ENCODE data around the gene TMEM51.

Gene TMEM51

DNA sequence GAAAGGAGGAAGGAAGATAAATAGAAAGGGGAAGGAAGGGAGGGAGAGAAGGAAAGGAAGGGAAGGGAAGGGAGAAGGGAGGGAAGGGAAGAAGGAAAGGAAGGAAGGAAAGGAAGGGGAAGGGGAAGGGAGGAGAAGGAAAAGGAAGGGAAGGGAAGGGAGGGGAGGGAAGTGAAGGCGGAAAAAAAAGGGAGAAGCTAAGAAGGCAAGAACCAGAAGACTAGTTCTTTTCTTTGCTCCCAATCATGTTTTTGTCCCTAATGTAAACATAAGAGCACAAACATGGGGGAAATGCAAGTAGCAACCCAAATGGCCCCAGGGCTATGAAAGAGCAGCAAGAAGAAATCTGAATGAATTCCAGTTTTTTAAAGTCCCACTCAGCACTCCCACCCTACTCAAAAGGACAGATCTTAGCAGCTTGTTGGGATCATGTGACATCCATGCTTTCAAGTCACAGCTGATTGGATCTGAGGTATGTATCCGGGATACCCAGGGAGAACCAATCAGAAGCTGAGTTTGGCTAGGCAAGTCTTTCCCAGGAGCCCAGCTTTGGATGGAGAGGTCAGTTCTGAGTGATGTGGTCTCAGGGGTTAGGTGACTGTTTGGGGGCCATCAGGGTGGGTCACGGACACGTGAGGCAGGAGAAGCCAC, 69.2 kb downstream of the TMEM51 start:
- DNase-seq = no peak

- DNase-seq = no peak
These were observed 70.8 kb downstream of the TMEM51 start for GRCh38 chr1:15224259-15224869.

DNA sequence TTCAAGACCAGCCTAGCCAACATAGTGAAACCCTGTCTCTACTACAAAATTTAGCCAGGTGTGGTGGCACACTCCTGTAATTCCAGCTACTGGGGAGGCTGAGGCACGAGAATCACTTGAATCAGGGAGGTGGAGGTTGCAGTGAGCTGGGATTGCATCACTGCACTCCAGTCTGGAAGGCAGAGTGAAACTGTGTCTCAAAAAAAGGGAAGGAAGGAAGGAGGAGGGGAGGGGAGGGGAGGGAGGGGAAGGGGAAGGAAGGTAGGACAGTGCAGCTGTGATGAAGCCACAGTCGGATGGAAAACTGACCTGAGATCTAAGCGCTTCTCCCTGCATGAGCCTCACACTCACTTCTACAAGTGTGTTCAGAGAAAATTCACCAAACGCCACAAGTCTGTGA, 71.4 kb downstream of the TMEM51 start:
- DNase-seq = no peak

DNA sequence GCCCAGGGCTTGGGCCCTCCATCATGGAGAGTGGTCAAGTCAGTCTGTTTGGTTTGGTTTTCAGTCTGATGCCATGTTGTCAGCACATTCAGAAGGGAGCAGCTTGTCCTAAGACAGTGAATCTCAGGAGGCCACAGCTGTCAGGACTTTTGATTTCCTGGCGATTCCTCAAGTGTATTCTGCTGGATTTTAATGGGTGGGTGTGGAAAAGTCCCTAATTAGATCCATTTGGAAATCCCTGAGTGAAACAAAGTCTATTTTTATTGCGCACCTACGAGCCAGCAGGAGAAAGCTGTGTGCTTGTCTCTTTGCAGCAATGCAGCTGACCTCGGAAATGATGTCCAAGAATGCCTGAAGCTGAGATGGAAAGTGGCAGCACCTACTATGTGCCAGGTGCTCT, 71.9 kb downstream of the TMEM51 start:
- DNase-seq = no peak

DNA sequence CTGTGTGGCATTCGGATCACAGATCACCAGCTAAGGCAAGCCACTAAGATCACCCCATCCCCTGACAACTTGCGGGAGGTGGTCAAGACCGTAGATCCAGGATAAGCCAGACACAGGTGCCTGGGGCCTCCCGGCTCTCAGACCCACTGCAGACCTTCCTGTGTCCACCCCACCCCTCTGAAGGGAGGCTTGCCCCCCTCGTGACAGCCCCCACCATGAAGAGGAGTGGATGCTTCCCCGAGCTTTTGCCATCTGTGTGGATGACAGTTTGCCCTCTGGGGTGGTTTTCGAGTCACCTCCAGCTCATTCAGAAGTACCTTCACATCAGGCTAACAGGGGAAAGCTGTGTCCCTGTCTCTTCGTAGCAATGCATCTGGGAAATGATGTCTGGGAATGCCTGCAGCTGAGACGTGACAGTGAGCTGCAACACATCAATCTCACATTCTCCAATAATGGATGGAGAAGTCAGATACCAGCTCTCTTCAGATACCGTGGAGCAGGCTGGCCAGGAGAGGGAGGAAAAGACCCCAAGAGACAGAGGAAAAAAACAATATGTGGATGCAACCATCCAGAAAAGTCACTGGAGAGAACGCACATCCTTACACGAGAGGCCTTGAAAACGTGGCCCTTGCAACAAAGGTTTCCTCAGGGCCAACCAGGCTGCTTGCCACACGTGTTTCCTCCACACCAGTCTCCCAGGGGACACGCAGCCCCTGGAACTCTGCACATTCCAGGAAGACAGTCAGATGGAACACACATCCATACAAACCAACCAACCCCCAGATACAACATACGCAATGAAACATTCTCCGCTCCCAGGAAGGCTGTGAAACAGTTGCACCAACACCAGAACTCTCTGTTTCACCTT, 73.1 kb downstream of the TMEM51 start:
- no peak for DNase-seq

GRCh38 chr1:15229707-15230131, 76.2 kb downstream of the TMEM51 start:
- no peak for DNase-seq

GRCh38 chr1:15231714-15232201, 78.2 kb downstream of the TMEM51 start:
- no peak for DNase-seq

DNA sequence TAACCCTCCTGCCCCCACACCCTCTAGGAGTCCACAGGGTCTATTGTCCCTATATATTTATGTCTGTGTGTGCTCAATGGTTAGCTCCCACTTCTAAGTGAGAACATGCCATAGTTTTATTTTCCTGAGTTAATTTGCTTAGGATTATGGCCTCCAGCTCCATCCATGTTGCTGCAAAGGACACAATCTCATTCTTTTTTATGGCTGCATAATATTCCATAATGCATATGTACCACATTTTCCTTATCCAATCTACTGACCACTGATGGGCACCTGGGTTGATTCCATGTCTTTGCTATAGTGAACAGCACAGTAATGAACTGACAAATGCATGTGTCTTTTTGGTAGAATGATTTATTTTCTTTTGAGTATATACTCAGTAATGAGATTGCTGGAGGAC, 80.1 kb downstream of the TMEM51 start:
- DNase-seq = no peak

- DNase-seq = no peak
These were observed 82.8 kb downstream of the TMEM51 start for GRCh38 chr1:15236321-15236721.

DNA sequence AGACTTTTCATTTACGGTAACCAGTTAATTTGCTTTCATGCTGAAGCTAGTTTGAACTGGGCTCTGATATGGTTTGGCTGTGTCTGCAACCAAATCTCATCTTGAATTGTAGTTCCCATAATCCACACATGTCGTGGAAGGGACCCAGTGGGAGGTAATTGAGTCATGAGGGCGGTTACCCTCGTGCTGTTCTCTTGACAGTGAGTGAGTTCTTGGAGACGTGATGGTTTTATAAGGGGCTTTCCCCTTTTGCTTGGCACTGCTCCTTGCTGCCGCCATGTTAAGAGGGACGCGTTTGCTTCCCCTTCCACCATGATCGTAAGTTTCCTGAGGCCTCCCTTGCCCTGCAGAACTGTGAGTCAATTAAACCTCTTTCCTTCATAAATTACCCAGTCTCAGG, 83.2 kb downstream of the TMEM51 start:
- no peak for DNase-seq

- DNase-seq = no peak
These were observed 85.2 kb downstream of the TMEM51 start for GRCh38 chr1:15238789-15239188.

- DNase-seq = no peak
These were observed 89.2 kb downstream of the TMEM51 start for GRCh38 chr1:15242766-15243165.

GRCh38 chr1:15243275-15244043, 89.9 kb downstream of the TMEM51 start:
- no peak for DNase-seq

DNA sequence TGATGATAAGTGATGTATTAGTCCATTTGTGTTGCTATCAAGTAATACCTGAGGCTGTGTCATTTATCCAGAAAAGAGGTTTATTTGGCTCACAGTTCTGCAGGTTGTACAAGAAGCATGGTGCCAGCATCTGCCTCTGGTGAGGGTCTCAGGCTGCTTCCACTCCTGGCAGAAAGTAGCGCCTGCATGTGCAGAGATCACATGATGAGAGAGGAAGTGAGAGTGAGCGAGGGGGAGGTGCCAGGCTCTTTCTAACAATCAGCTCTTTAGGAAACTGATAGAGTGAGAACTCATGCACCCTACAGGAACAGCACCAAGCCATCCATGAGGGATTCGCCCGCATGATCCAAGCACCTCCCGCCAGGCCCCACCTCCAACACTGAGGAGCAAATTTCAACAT, 91.3 kb downstream of the TMEM51 start:
- no peak for DNase-seq

- no peak for DNase-seq
These were observed 92.2 kb downstream of the TMEM51 start for GRCh38 chr1:15245593-15246360.

- DNase-seq = peak; percentile 72
These were observed 93.5 kb downstream of the TMEM51 start, which contains the start of gene FHAD1 for GRCh38 chr1:15246960-15247614. FHAD1 (plus strand) TSS chr1:15247223; CDS start chr1:15251785, 4,562 bp downstream.

DNA sequence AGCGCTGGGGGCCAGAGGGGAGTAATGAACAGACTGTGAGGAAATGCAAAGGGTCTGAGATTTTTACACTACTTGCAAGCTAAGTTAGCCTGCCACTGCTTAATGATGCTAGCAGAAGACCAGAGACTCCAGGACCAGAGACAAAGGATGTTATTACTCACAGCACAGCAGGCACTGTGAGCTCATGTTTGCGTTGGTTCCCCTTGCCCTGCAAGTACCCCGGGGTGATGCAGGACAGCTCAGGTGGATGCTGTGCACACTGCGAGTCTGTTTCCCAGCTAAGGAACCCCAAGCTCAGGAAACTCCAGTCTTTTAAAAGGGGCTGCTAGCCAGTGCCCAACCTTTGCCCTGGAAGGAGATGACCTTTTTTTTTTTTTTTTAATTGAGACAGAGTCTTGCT, 94.7 kb downstream of the TMEM51 start:
- DNase-seq = no peak

DNA sequence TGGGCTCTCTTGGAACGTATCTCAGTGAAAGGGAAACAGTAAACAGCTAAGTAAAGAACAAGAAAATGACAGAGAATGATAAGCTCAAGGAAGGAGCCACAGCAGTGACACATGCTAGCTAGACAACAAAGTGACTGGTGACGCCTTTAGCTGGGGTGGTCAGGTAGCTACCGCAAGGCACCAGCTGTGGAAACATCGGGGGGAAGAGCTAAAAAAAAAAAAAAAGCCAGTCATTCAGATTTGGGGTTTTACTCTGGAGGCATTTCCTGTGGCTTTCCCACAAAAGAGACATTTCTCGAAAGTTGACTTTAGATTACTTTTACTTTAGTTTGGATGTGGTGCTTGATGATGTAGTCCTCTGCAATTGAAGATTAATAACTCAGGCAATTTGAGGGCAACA, 95.5 kb downstream of the TMEM51 start:
- DNase-seq = no peak

DNA sequence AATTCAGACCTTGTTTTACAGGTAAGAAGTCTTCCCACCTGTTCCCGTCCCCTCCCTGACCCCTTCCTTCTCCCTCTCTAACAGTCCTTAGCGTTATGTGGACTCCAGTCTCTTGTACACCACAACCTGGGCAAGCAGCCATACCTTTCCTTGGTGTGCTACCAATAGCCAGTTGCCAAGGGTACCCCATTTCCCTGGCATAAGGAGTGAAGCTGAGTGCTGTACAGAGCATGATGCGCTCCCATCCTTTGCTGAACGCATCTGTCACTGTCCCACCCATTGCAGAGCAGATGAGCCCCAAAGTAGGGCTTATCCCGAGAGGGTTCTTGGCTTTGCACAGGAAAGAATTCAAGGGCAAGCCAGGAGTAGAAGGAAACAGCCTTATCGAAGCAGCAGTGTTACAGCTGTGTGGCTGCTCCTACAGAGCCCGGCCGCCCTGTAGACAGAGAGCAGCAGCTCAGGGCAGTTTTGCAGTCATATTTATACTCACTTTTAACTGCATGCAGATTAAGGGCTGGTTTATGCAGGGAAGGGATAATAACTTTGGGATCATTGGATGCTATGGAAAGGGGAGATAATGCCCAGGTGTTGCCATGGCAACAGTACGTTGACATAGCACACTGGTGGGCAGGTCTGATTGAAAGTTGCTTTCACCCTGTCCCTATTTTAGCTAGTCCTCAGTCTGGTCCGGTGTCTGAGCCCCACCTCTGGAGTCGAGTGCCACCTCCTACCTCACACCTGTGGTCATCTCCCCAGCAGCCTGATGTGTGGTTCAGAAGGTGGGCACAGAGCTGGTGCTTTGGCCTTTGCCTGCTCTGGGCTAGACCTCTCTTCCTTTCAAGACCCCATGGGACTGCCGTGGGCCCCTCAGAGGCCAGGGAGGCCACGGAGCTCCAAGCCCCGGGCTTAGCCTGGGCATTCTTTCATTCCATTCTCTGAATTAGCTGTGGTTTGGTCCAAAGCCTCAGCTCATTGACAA, 98.6 kb downstream of the TMEM51 start:
- DNase-seq = no peak

DNA sequence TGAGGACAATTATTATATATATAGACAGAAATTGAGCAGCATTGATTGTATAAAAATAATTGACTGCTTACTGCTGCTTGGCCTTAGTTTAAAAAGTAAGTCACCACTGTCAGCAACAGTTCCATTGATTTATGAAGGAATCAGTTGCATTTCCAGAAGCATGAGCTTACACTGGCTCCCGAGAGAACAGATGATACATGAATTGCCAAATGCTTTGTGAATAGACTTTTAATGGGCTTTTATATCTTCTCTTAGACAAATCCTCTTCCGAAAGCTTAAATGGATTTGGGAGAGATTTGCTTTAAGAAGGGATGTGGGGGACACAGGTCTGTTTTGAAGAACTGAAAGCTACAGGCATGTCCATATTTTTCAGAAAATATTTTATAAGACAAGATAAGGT, 101.0 kb downstream of the TMEM51 start:
- no peak for DNase-seq

Measured in NCI-H345 (cell line).